ENCODE measurements around the gene SASH1.

- no peak for TF ChIP-seq CTCF (IDR thresholded peaks at IDR 0.05)
- TF ChIP-seq POLR2A (IDR thresholded peaks at IDR 0.05): no peak
Observed at GRCh38 chr6:148599967-148600426, 257.4 kb downstream of the SASH1 start.

All from ovary (tissue), 3 donors.